ENCODE data around the gene MYO16. TPM values are rescaled to one million over a fixed set of nuclear protein-coding genes. Genes with fewer than 3 reads are reported as not detected.

MYO16 gene
- polyA plus RNA-seq, 2 of the 4 experiments (the other 2 are of a cell fraction), result 0.03 to 0.06 TPM

- DNase-seq (ENCODE audit: low read depth in 1 of 2, low spot score in 1 of 2) (no peak), ATAC-seq (no peak), FAIRE-seq (no peak)
- H3K9me3 ChIP-seq, result no peaks in the 10 kb centered on the region
- H3K4me3 ChIP-seq, result no peak overlapping the region
- no peaks in the 10 kb centered on the region for H3K4me1 ChIP-seq
- TF ChIP-seq PHF8 (IDR thresholded peaks at IDR 0.05; ENCODE audit: borderline replicate concordance, low read depth), result no peak
- TF ChIP-seq CHD2 (IDR thresholded peaks at IDR 0.05; ENCODE audit: low read length, partially characterized antibody), result no peak
- TF ChIP-seq, protein P1, sequence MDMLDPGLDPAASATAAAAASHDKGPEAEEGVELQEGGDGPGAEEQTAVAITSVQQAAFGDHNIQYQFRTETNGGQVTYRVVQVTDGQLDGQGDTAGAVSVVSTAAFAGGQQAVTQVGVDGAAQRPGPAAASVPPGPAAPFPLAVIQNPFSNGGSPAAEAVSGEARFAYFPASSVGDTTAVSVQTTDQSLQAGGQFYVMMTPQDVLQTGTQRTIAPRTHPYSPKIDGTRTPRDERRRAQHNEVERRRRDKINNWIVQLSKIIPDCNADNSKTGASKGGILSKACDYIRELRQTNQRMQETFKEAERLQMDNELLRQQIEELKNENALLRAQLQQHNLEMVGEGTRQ (IDR thresholded peaks at IDR 0.05), result no peak
- TF ChIP-seq POLR2AphosphoS2 (conservative IDR thresholded peaks at IDR 0.05; ENCODE audit: low read length), result no peak
- TF ChIP-seq JUN (IDR thresholded peaks at IDR 0.05), result no peak
- TF ChIP-seq ESRRA (IDR thresholded peaks at IDR 0.05; ENCODE audit: borderline replicate concordance, low read length), result no peak
- TF ChIP-seq KDM1A (IDR thresholded peaks at IDR 0.05; ENCODE audit: low read depth), result no peak
- TF ChIP-seq MAZ (IDR thresholded peaks at IDR 0.05; ENCODE audit: borderline replicate concordance, low read depth, low read length), result no peak
- no peak for TF ChIP-seq FOSB (CRISPR knock-in tag; IDR thresholded peaks at IDR 0.05)
- no peak for TF ChIP-seq HOXB13 (CRISPR knock-in tag; IDR thresholded peaks at IDR 0.05; ENCODE audit: low read depth)
- no peak for TF ChIP-seq MAFK (IDR thresholded peaks at IDR 0.05; ENCODE audit: partially characterized antibody)
- TF ChIP-seq, protein P2, sequence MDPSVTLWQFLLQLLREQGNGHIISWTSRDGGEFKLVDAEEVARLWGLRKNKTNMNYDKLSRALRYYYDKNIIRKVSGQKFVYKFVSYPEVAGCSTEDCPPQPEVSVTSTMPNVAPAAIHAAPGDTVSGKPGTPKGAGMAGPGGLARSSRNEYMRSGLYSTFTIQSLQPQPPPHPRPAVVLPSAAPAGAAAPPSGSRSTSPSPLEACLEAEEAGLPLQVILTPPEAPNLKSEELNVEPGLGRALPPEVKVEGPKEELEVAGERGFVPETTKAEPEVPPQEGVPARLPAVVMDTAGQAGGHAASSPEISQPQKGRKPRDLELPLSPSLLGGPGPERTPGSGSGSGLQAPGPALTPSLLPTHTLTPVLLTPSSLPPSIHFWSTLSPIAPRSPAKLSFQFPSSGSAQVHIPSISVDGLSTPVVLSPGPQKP (IDR thresholded peaks at IDR 0.05; ENCODE audit: low read depth, low read length), result no peak
- TF ChIP-seq RAD21 (conservative IDR thresholded peaks at IDR 0.05 in 1 of 2, IDR thresholded peaks at IDR 0.05 in 1 of 2), result no peak
- no peak for TF ChIP-seq ZNF302 (CRISPR knock-in tag; IDR thresholded peaks at IDR 0.05)
- no peak for TF ChIP-seq POLR2A (IDR thresholded peaks at IDR 0.05; ENCODE audit: low read length)
- no peak for TF ChIP-seq KDM5A (IDR thresholded peaks at IDR 0.05)
- TF ChIP-seq, protein P3, sequence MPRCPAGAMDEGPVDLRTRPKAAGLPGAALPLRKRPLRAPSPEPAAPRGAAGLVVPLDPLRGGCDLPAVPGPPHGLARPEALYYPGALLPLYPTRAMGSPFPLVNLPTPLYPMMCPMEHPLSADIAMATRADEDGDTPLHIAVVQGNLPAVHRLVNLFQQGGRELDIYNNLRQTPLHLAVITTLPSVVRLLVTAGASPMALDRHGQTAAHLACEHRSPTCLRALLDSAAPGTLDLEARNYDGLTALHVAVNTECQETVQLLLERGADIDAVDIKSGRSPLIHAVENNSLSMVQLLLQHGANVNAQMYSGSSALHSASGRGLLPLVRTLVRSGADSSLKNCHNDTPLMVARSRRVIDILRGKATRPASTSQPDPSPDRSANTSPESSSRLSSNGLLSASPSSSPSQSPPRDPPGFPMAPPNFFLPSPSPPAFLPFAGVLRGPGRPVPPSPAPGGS (IDR thresholded peaks at IDR 0.05), result no peak
- no peak for TF ChIP-seq MYC (IDR thresholded peaks at IDR 0.05; ENCODE audit: borderline replicate concordance, low read length)
- no peak for TF ChIP-seq CBX8 (IDR thresholded peaks at IDR 0.05)
- TF ChIP-seq HEYL (CRISPR knock-in tag; IDR thresholded peaks at IDR 0.05), result no peak
- no peak overlapping the region for H3K27ac ChIP-seq
- no peak overlapping the region for H3K4me2 ChIP-seq
- POLR2A ChIA-PET, result no interaction called here
- CTCF ChIA-PET, result interaction anchor here (0.6 kb wide), 1 partner anchor 1135 kb away, joined by 3 read pairs; no protein-coding TSS in a partner anchor
Measured at GRCh38 chr13:108974686-108975085, 345.3 kb downstream of the MYO16 start.

- H3K9me3 ChIP-seq, result no peaks in the 10 kb centered on the region
- ATAC-seq, result no peak
- ChIA-PET CTCF (no interaction called here), POLR2A (no interaction called here)
- no peaks in the 10 kb centered on the region for H3K4me1 ChIP-seq
- DNase-seq (ENCODE audit: low read depth in 1 of 2, low spot score in 1 of 2), result no peak
- FAIRE-seq, result no peak
- TF ChIP-seq NPAS2 (CRISPR knock-in tag; IDR thresholded peaks at IDR 0.05; ENCODE audit: borderline replicate concordance) (no peak), ZC3H11A (IDR thresholded peaks at IDR 0.05) (no peak), CBX2 (IDR thresholded peaks at IDR 0.05; ENCODE audit: borderline replicate concordance, low read depth) (no peak), MAFK (IDR thresholded peaks at IDR 0.05; ENCODE audit: partially characterized antibody) (no peak), MYC (IDR thresholded peaks at IDR 0.05; ENCODE audit: borderline replicate concordance, low read length) (no peak)
- 54% methylated on average over 5 of the region's 5 CpGs for WGBS (ENCODE audit: missing lambda C conversion rate)
- H3K27ac ChIP-seq, result no peak overlapping the region
- no peak overlapping the region for H3K4me3 ChIP-seq
- no peak overlapping the region for H3K4me2 ChIP-seq
Measured at GRCh38 chr13:108980237-108980636, 350.8 kb downstream of the MYO16 start.

DNA sequence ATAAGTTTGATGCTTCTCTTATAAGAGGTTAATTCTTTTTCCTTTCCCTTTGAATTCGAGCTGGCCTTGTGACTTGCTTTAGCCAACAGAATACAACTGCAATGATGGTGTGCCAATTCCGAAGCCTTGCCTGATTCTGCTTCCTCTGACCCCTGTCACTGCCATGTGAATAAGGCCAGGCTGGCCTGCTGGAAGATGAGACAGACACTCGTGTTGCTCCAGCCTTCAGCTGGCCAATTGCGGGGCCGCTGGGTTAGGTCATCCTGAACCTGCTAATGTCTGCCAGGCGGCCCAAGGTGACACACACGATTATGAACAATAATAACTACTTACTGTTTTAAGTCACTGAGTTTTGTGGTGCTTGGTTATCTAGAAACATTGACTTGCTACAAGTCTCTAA lies 352.0 kb downstream of the MYO16 start:
- H3K9me3 ChIP-seq, result no peaks in the 10 kb centered on the region
- WGBS (ENCODE audit: missing lambda C conversion rate), result 80% methylated on average over 7 of the region's 7 CpGs
- ATAC-seq, result no peak
- DNase-seq (ENCODE audit: low read depth in 1 of 2, low spot score in 1 of 2), result no peak
- no peak for FAIRE-seq
- ChIA-PET POLR2A (no interaction called here), CTCF (interaction anchor here (1.4 kb wide), 1 partner anchor 20 kb away, joined by 7 read pairs; no protein-coding TSS in a partner anchor)
- TF ChIP-seq, protein P1 (IDR thresholded peaks at IDR 0.05), result no peak
- TF ChIP-seq MAZ (IDR thresholded peaks at IDR 0.05; ENCODE audit: borderline replicate concordance, low read depth, low read length) (no peak), ZFP36 (IDR thresholded peaks at IDR 0.05; ENCODE audit: borderline replicate concordance, partially characterized antibody) (no peak), FOSL2 (IDR thresholded peaks at IDR 0.05) (no peak), FOSL2 (CRISPR knock-in tag; IDR thresholded peaks at IDR 0.05) (no peak), POLR2AphosphoS2 (conservative IDR thresholded peaks at IDR 0.05; ENCODE audit: low read length) (no peak), HOXA7 (CRISPR knock-in tag; IDR thresholded peaks at IDR 0.05) (no peak), EHF (CRISPR knock-in tag; IDR thresholded peaks at IDR 0.05) (no peak), RARB (CRISPR knock-in tag; IDR thresholded peaks at IDR 0.05) (no peak), KDM1A (IDR thresholded peaks at IDR 0.05; ENCODE audit: low read depth) (no peak), MAFK (IDR thresholded peaks at IDR 0.05; ENCODE audit: partially characterized antibody) (no peak), FOSB (CRISPR knock-in tag; IDR thresholded peaks at IDR 0.05) (no peak), RNF2 (IDR thresholded peaks at IDR 0.05; ENCODE audit: borderline replicate concordance, low read depth) (no peak), GATA3 (IDR thresholded peaks at IDR 0.05; ENCODE audit: borderline replicate concordance) (no peak)
- H3K4me2 ChIP-seq, result no peak overlapping the region
- no peaks in the 10 kb centered on the region for H3K4me1 ChIP-seq
- no peak overlapping the region for H3K27ac ChIP-seq
- no peak overlapping the region for H3K4me3 ChIP-seq
